ENCODE measurements around the gene RPRD1A. TPM values are rescaled to one million over a fixed set of nuclear protein-coding genes. Genes with fewer than 3 reads are reported as not detected.
"Not testable (repeated sequence)": the region's sequence is repeated elsewhere in the genome, so short reads cannot be mapped to it uniquely, and the experiment has no call there.

Gene RPRD1A
- polyA plus RNA-seq, 1 donor: 42.7 TPM

DNA sequence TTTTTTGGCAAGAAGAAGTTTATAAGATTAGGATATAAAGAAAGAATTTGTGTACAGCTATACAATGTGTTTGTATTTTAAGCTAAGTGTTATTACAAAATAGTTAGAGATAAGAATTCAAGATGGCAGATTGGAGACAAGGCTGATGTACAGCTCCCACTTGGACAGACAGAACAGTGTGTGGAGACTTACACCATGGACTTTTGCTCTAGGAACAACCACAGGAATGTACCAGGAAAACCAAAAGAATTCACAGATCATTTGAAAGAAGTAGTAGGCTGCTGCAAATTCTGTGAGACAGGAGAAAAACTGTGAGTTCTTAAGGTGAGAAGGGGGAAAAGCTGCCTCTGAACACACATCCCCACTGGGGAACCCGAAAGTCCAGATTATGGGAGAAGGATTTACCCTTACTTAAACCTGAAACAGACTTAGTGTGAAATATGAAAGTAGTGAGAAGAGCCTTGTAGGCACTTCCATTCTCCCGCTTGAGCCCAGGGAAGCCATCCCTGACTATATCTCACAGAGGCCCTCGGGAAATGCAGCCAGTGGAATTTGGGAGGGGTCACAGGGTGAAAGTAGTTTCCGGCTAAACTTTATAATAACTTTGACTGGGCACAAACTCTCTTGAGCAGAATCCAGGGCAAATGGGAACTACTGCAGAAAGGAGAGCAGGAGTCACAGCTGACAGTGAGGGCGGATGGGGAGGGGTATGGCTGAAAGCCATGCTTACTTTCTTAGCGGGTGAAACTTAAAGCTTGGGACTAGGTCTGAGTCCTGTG is 11.6 kb upstream of the RPRD1A start:
- no peak for DNase-seq (ENCODE audit: low read depth)

DNA sequence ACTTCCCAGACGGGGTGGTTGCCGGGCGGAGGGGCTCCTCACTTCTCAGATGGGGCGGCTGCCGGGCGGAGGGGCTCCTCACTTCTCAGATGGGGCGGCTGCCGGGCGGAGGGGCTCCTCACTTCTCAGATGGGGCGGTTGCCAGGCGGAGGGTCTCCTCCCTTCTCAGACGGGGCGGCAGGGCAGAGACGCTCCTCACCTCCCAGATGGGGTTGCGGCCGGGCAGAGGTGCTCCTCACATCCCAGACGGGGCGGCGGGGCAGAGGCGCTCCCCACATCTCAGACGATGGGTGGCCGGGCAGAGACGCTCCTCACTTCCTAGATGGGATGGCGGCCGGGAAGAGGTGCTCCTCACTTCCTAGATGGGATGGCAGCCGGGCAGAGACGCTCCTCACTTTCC is 10.4 kb upstream of the RPRD1A start:
- not testable (repeated sequence) for DNase-seq (ENCODE audit: low read depth)

DNA sequence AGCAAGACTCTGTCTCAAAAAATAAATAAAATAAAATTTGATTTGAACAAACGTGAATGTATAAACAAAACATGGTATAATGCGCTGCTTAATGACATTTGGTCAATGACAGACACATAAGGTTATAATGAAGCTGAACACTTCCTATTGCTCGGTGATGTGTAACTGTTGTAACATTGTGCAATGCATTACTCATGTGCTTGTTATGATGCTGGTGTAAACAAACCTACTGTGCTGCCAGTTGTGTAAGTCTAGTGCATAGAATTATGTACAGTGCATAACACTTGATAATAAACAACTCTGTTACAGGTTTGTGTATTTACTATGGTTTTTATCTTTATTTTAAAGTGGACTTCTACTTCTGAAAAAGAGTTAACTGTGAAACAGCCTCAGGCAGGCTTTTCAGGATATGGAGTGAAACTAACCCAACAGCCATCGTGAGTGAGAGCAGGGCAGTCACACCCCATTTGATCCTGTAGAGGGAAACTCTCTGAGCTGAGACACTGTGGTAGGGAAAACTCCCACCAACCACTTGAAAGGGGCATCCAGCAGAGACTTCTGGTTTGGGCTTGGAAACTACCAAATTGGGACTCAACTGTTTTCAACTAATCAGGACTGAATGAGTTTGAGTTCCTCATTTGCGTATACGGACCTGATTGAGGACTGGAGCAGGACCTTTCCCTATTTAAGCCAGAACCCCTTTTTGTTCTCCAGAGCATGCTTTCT is 8.7 kb upstream of the RPRD1A start:
- DNase-seq (ENCODE audit: low read depth): no peak

DNA sequence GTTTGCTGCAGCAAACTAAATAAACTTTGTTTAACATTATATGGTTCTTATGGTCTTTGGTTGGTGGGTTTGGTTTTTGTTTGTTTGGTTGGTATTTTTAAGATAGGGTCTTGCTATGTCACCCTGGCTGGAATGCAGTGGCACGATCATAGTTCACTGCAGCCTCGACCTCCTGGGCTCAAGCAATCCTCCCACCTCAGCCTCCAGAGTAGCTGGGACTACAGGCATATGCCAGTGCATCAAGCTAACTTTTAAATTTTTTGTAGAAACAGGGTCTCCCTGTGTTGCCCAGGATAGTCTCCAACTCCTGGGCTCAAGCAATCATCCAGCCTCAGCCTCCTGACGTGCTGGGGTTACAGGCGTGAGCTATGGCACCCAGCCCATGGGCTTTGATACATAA is 7.1 kb upstream of the RPRD1A start:
- DNase-seq (ENCODE audit: low read depth): no peak

DNA sequence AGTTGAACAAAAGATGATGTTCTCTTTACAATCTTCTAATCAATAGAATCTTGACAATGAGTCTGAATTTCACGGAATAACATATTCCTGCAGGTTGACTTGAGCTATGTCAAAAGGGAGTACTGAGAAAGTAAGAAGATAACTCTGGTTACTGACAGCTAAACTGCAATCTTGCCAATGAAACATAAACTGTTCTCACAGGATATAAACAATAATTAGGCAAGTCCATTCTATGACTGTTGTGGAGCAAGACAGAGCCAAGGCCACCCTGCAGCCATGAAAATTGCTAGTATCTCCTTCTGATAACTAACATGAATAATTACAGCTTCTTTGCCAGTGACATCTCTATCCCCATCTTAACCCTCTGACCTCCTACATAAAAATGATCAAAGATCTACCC is 6.3 kb upstream of the RPRD1A start:
- DNase-seq (ENCODE audit: low read depth): no peak

DNA sequence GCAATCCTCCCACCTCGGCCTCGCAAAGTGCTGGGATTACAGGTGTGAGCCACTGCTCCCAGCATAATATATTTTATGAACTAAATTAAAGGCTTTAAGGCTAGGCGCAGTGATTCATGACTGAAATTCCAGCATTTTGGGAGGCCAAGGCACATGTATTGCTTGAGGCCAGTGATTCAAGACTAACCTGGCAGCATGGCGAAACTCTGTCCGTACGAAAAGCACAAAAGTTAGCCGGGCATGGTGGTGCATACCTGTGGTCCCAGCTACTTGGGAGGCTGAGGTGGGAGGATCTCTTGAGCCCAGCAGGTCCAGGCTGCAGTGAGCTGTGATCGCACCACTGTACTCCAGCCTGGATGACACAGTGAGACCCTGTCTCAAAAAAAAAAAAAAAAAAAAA is 5.0 kb upstream of the RPRD1A start:
- DNase-seq (ENCODE audit: low read depth): not testable (repeated sequence)

DNA sequence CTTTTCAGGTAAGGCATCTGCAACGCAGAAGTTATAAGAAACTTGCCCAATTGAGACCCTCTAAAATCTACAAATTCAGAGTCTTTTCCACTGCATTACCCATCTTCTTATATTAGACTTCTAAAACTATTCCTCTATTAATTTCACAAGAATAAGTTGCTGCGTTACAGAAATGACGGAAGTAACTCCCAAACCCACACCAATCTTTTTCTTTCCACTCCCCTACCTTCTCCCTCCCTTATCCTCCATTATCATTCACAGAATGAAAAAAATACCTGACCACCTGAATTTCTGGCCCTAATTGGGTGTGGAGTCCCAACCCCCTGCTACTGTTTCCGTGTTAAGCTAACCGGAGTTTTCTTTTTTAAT is 689 bp downstream of the RPRD1A start:
- DNase-seq (ENCODE audit: low read depth): no peak

DNA sequence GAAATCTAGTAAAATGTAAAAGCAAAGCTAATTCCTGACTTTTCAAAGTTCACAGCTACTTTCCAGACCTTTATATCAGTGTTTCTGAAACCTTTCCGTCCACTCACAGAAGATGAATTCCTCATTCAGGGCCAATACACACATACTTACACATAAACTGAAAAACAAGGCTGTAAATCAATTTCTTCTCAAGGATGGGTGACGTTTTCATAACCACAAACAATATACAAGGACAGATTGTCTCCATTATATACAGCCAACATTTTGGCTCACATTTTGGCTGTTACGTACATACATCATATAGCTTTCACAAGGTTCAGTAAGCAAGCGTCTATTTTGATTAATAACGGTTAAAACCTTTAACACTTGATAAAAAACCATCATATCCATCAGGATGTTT is 1.4 kb downstream of the RPRD1A start:
- no peak for DNase-seq (ENCODE audit: low read depth)

DNA sequence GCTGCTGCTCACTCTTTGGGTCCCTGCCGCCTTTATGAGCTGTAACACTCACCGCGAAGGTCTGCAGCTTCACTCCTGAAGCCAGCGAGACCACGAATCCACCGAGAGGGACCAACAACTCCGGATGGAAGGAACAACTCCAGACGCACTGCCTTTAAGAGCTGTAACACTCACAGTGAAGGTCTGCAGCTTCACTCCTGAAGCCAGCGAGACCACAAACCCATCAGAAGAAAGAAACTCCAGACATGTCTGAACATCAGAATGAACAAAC is 2.6 kb downstream of the RPRD1A start:
- DNase-seq (ENCODE audit: low read depth): not testable (repeated sequence)

DNA sequence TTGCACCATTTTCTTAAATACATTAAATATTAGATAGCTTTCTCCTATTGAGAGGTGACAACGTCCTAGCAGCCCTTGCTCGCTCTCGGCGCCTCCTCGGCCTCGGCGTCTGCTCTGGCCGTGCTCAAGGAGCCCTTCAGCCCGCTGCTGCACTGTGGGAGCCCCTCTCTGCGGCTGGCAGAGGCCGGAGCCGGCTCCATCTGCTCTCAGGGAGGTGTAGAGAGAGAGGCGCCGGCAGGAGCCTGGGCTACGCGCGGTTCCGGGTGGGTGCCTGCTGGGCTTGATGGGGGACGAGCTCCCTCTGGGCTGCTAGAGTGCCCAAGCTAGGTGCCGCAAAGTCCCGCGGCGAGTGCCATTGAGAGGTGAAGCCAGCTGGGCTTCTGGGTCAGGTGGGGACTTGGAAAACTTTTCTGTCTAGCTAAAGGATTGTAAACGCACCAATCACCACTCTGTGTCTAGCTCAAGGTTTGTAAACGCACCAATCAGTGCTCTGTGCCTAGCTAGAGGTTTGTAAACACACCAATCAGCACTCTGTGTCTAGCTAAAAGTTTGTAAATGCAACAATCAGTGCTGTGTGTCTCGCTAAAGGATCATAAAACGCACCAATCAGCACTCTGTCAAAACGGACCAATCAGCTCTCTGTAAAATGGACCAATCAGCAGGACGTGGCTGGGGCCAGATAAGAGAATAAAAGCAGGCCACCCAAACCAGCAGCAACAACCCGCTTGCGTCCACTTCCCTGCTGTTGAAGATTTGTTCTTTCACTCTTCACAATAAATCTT is 3.1 kb downstream of the RPRD1A start:
- DNase-seq (ENCODE audit: low read depth): no peak

DNA sequence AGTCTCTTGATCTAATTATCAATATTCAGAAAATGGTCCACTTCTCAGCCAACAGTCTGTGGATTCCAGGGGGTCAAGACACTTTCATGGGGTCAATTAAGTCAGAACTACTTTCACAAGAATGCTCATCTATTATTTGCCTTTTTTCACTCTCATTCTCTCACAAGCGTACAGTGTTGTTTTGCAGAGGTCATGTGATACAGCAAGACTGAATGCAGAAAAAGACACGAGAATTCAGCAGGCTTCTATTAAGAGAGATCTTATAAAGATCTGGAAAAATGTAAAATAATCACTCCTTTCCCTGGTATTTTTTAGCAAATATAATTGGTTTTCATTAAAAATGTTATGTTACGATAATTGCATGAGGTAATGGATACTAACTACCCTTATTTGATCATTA is 8.7 kb downstream of the RPRD1A start:
- DNase-seq (ENCODE audit: low read depth): no peak

DNA sequence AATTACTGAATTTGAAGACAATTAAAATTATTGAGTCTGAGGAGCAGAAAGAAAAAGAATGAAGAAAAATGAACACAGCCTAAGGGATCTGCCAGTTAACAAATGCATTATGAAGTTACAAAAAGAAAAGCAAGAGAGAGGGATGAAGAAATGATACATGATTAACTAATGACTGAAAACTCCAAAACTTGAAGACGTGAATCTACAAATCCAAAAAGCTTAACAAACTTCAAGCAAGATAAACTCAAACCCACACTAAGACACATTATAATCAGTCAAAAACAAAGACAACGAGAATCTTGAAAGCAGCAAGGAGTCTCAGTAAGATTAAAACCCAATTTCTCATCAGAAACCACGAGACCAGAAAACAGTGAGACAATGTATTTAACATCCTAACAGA is 15.6 kb downstream of the RPRD1A start:
- no peak for DNase-seq (ENCODE audit: low read depth)

DNA sequence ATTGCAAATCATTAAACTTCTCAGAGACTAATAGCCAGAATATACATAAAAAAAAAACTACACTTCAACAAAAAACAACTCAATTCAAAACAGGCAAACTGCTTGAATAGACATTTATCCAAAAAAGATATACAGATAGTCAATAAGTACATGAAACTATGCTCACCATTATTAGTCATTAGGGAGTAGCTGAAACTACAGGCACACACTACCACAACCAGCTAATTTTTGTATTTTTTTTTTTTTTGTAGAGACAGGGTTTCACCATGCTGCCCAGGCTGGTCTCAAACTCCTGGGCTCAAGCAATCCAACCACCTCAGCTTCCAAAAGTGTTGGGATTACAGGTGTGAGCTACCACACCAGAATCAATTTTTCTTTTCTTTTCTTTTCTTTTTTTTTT is 16.9 kb downstream of the RPRD1A start:
- no peak for DNase-seq (ENCODE audit: low read depth)

DNA sequence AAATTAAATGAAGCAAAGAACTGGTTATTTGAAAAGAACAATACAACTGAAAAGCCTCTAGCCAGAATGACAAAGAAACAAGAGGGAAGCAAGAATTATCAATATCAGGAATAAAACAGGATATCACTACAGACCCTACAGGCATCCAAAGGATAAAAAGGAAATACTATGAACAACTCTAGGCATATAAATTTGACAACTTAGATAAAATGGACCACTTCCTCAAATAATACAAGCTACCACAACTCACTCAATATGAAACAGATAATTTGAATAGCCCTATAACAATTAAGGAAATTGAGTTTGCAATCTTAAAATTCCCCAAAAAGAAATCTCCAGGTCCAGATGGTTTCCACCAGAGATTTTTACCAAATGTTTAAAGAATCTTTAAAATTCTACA is 19.8 kb downstream of the RPRD1A start:
- no peak for DNase-seq (ENCODE audit: low read depth)

DNA sequence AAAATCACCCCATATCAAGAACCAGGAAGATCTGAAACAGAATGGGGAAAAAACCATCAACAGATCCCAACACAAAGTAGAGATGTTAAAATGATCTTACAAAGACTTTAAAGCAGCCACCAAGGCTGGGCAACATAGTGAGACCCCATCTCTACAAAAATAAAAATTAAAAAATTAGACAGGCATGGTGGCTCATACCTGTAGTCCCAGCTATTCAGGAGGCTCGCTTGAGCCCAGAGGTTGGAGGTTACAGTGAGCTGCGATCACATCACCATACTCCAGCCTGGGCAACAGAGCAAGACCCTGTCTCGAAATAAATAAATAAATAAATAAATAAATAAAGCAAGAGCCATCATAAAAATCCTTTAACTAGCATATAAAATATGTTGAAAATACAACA is 20.5 kb downstream of the RPRD1A start:
- DNase-seq (ENCODE audit: low read depth): no peak

DNA sequence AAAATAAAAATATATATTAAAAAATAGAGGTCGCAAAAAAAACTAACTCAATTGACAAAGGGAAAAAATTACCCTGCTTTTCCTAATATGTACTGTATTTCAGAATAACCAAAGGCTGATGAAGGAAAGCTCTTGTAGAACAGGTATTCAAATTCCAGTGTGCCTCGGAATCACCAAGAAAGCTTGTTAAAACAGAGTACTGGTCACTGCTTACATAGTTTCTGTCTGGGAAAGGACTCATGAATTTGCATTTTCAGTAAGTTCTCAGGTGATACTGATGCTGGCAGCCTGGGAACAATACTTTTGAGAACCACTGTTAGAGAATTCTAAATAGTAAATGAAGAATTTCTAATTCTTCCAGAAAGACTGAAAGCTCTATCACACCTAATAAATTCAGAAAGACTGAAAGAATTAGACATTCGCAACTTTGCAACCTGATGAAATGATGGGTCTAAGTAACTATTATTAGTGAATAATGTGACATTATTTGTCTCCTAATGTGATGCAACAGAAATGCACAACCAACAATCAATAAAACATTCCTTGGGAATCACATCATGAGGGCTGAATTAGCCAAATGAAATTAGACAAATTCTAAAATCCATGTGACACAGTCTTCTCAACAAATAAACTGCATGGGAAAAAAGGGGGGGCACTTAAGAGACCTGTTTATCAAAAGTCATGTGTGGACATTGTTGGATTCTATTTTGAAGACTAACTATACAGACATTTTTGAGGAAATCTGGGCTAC is 21.9 kb downstream of the RPRD1A start:
- no peak for DNase-seq (ENCODE audit: low read depth)

DNA sequence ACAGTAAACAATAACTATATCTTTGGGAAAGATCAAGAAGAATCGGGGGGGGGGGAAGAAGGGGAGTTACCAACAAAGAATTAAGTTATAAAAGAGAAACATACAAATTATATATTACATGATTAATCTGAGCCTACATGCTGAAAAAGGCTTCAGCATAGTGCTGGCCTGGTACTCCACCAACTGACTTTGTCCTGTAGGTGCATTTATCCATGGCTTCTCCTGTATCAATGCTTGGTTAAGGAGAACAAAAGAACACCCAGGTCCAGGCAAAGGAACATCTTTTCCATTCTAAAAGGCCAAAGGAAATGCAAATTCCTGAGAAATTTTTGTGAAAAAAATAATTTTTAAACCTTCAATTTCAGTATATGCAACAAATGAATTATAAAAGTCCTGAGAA is 24.2 kb downstream of the RPRD1A start:
- no peak for DNase-seq (ENCODE audit: low read depth)

DNA sequence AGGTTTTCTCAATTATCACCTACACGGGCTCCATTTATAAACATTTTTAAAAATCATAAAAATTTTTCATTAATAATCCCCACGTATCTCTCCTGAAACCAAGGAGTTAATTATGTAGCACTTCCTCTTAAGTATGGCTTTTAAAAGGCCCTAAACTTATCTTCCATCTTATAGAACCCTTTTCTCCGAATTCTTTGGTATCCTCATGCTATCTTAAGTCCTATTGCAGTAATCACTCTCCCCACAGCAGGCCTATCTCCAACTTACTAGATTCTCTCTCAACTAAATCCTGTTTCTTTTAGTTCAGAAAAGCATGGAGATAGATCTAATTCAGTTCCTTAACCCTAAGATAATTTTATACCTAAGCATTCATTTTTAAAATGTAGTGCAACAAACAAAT is 26.2 kb downstream of the RPRD1A start:
- DNase-seq (ENCODE audit: low read depth): no peak

DNA sequence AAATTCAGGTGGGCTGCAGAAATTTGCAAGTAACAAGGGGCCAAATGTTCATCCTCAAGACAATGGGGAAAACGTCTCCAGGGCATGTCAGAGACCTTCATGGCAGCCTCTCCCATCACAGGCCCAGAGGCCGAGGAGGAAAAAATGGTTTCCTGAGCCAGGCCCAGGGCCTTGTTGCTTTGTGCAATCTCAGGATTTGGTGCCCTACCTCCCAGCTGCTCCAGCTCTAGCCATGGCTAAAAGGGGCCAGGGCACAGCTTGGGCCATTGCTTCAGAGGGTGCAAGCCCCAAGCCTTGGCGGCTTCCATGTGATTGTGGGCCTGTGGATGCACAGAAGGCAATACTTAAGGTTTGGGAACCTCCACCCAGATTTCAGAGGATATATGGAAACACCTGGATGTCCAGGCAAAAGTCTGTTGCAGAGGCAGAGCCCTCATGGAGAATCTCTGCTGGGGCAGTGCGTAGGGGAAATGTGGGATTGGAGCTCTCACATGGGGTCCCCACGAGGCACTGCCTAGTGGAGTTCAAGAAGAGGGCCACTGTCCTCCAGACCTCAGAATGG is 29.2 kb downstream of the RPRD1A start:
- DNase-seq (ENCODE audit: low read depth): no peak

DNA sequence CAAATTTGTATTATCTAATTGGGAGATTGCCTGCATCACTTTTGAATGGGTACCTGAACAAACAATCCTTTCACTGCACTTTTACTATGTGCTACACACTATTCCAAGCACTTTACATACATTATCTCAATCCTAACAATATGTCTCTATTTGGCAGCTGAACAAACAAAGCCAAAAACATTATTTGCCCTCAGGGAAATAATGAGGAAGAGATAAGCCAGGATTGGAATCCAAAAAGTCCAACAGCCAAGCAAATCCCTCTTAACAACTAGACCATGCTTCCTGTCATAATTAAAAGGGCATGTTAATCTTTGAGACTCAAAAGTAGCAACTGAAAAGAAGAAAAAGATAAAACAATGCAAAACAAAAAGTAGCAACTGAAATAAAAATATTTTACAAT is 32.1 kb downstream of the RPRD1A start:
- DNase-seq (ENCODE audit: low read depth): no peak

DNA sequence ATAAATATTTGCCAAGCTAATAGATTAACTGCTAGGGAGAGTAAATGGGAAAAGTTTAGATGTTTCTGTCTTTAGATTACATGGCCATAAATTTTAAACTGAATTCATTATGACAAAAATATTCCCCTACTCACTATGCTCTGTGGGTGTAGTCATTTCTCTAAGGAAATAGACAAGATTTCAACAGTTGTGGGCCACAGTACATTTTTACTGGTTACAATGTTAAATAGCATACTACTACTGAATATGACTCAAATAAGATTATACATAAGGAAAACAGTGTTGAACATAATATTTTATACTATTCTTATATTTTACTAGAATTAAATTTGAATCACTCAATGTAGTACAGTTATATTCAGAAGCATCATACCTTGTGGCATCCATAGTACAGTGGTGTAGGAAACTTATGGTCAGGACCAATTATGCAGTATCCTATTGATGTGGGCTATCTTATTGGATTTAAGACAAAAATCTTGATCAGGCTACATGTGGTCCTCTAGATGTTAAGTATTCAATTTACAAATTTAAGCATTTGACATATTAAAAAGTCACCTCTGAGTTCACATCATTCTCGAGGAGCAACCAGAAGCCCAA is 33.0 kb downstream of the RPRD1A start:
- DNase-seq (ENCODE audit: low read depth): no peak

DNA sequence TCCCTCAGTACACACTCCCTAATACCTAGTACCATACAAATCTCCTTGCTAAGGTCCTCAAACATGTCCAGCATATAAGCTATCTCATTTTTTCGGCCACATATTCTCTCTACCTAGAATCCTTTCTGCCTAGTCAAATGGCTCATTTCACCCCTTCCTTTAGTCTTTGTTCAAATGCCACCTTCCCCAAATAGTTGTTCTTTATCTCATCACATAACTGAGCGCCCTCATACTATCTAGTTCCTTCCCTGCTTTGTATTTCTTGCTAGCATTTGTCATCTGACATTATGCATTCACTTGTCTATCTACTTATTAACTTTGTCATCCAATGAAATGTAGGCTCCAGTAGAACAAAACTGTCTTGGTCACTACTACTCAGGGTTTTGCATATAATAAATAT is 35.5 kb downstream of the RPRD1A start:
- DNase-seq (ENCODE audit: low read depth): no peak
